GM12878 (cell line): ENCODE results near the gene SORCS2. TPM values are rescaled to one million over a fixed set of nuclear protein-coding genes. Genes with fewer than 3 reads are reported as not detected.

Experiments used
- ATAC-seq: fragments of 200-7000 bp; cut with Tn5 transposase; 3 replicates; pipeline ENCODE4 v1.9.1; 2020; ENCODE audit warnings: mild to moderate bottlenecking, moderate library complexity
- BruUV-seq: library from RNA; stranded (reverse); fragments of 400-500 nt; replicated peaks from 2 replicates; lab custom pipeline; 2021; lab: Mats Ljungman, UMichigan
- CTCF ChIA-PET: fragments of 300-600 bp; sonication (Branson Sonifier 250); formaldehyde crosslinking; extraction: SDS; loops from one replicate; lab custom pipeline; 2021; ENCODE audit warnings: inconsistent platforms; lab: Yijun Ruan, JAX
- POLR2A ChIA-PET: fragments of 350-600 bp; formaldehyde crosslinking; extraction: SDS; loops from one replicate; lab custom pipeline; 2021; ENCODE audit warnings: inconsistent platforms; lab: Charles Lee
- RAD21 ChIA-PET: fragments of 300-600 bp; sonication (Branson Sonifier 250); formaldehyde crosslinking; loops from one replicate; lab custom pipeline; 2023; ENCODE audit warnings: antibody characterized with exemption; ENCODE audit not compliant: unreplicated experiment; lab: Charles Lee
- SMC1A ChIA-PET: fragments of 300-600 bp; sonication (Branson Sonifier 250); formaldehyde crosslinking; loops from one replicate; lab custom pipeline; 2023; ENCODE audit not compliant: unreplicated experiment, uncharacterized antibody; lab: Charles Lee
- DNase-seq: peaks from one replicate; pipeline ENCODE4 v3.0.0-alpha.2; 2011; ENCODE audit warnings: low read depth, low spot score
- FAIRE-seq: peaks from 3 replicates; lab custom pipeline; 2011; peaks lifted over from hg19 to GRCh38; lab: Jason Lieb, UNC
- H2AFZ ChIP-seq: 2 replicates; pipeline ENCODE4 v1.6.0; 2011; ENCODE audit warnings: low read depth, low read length, control low read depth; ENCODE audit not compliant: control insufficient read depth
- H3K27ac ChIP-seq: 2 replicates; pipeline ENCODE4 v1.5.1; 2011; ENCODE audit warnings: control low read depth; ENCODE audit not compliant: control insufficient read depth, insufficient read depth
- H3K27me3 ChIP-seq, 2 experiments: replicated peaks in 1 of 2; 2 replicates each; pipeline versions ENCODE4 v1.6.0 to v1.6.1; 2011; ENCODE audit warnings: low read length in 1 of 2; ENCODE audit not compliant: control insufficient read depth in 2 of 2, insufficient read depth in 2 of 2
- H3K36me3 ChIP-seq, 2 experiments: 2 replicates each; pipeline ENCODE4 v1.5.1; 2011; ENCODE audit warnings: low read length in 1 of 2; ENCODE audit not compliant: control insufficient read depth in 2 of 2, insufficient read depth in 2 of 2
- H3K4me1 ChIP-seq: 2 replicates; pipeline ENCODE4 v1.6.1; 2011; ENCODE audit warnings: mild to moderate bottlenecking, low read length, moderate library complexity, mixed read lengths; ENCODE audit not compliant: control insufficient read depth, insufficient read depth
- H3K4me2 ChIP-seq: 2 replicates; pipeline ENCODE4 v1.6.0; 2011; ENCODE audit warnings: control low read depth; ENCODE audit not compliant: control insufficient read depth, insufficient read depth
- H3K4me3 ChIP-seq: fragments of 200-600 bp; sonication (generic); 2 replicates; pipeline ENCODE4 v1.5.1; 2016
- H3K79me2 ChIP-seq: 2 replicates; pipeline ENCODE4 v1.6.0; 2011; ENCODE audit warnings: low read length; ENCODE audit not compliant: control insufficient read depth, insufficient read depth
- H3K9ac ChIP-seq: 2 replicates; pipeline ENCODE4 v1.8.0; 2011; ENCODE audit warnings: low read length, control low read depth, mixed read lengths; ENCODE audit not compliant: control insufficient read depth, insufficient read depth
- H3K9me3 ChIP-seq: replicated peaks from 3 replicates; pipeline ENCODE4 v1.5.1; 2011; ENCODE audit warnings: mild to moderate bottlenecking, low read length; ENCODE audit not compliant: control insufficient read depth, insufficient read depth
- H4K20me1 ChIP-seq: 2 replicates; pipeline ENCODE4 v1.6.0; 2011; ENCODE audit not compliant: control insufficient read depth, insufficient read depth
- NR2F1 ChIP-seq: fragments of 450-650 bp; conservative IDR thresholded peaks from 2 replicates; pipeline ENCODE4 v1.6.1; 2017; ENCODE audit warnings: mild to moderate bottlenecking
- NRF1 ChIP-seq: conservative IDR thresholded peaks from 2 replicates; pipeline ENCODE4 v1.6.1; 2011; ENCODE audit warnings: mild to moderate bottlenecking, low read depth, low read length, improper control_type of control experiment
- RBBP5 ChIP-seq: fragments of 200-600 bp; sonication (generic); conservative IDR thresholded peaks from 2 replicates; pipeline ENCODE4 v1.6.1; 2016
- REST ChIP-seq: IDR thresholded peaks from 2 replicates; pipeline ENCODE4 v1.6.1; 2012; ENCODE audit warnings: mild to moderate bottlenecking, low read depth, low read length
- SMARCA5 ChIP-seq: fragments of 450-650 bp; IDR thresholded peaks from 2 replicates; pipeline ENCODE4 v1.6.1; 2017; ENCODE audit warnings: mild to moderate bottlenecking
- SUPT20H ChIP-seq: IDR thresholded peaks from 2 replicates; pipeline ENCODE4 v1.6.1; 2011; ENCODE audit warnings: low read depth, mild to moderate bottlenecking, low read length, moderate library complexity, borderline replicate concordance; ENCODE audit not compliant: control insufficient read depth
- TCF7 ChIP-seq: IDR thresholded peaks from 2 replicates; pipeline ENCODE4 v1.6.1; 2014; ENCODE audit warnings: antibody characterized with exemption, borderline replicate concordance
- ZNF687 ChIP-seq: fragments of 450-650 bp; IDR thresholded peaks from 2 replicates; pipeline ENCODE4 v1.6.1; 2017; ENCODE audit warnings: mild to moderate bottlenecking, moderate library complexity
- ZSCAN29 ChIP-seq: fragments of 450-650 bp; IDR thresholded peaks from 2 replicates; pipeline ENCODE4 v1.6.1; 2017; ENCODE audit warnings: mild to moderate bottlenecking, moderate library complexity
- ZZZ3 ChIP-seq: IDR thresholded peaks from 2 replicates; pipeline ENCODE4 v1.6.1; 2011; ENCODE audit warnings: low read depth; ENCODE audit not compliant: control insufficient read depth, insufficient read length
- WGBS: methylation state at CpG from one replicate; pipeline ENCODE4 v1.1.6; 2016; ENCODE audit warnings: low lambda C conversion rate; ENCODE audit not compliant: insufficient replicate concordance, insufficient coverage; ENCODE audit errors: missing lambda C conversion rate; 5-methylcytosine and 5-hydroxymethylcytosine counted together
- in situ Hi-C: fragments of 300-500 bp; cut with MboI; formaldehyde crosslinking; loops from 9 replicates; pipeline ENCODE4 v1.14.3; 2018; ENCODE audit warnings: mixed read lengths
- intact Hi-C: fragments of 100-400 bp; cut with micrococcal nuclease; formaldehyde crosslinking; loops from one replicate; pipeline ENCODE4 v1.14.2; 2022; ENCODE audit not compliant: unreplicated experiment
- polyA plus RNA-seq, 11 experiments: library from polyadenylated mRNA; depleted of rRNA in 4 of 11; unstranded in 6 of 11; stranded (reverse) in 5 of 11; fragments of >200 nt; fragmentation: Nextera tagmentation in 4 of 11; fragmentation: Illumina TruSeq in 1 of 11; extraction: Ambion mirVana in 4 of 11; extraction: Trizol in 1 of 11; gene quantifications; 1 replicate in 1 of 11; 2 replicates in 10 of 11; pipeline versions ENCODE4 v1.2.1 to v1.2.3, GENCODE V29; 2011 to 2016; ENCODE audit warnings: inconsistent platforms in 2 of 11, missing spikeins in 2 of 11, low read depth in 1 of 11
- total RNA-seq, 4 experiments: library from RNA; depleted of rRNA in 3 of 4; stranded (reverse); fragments of >200 nt in 3 of 4; fragmentation: Illumina TruSeq in 1 of 4; extraction: Trizol in 1 of 4; gene quantifications; 2 replicates each; pipeline versions ENCODE4 v1.2.1 to v1.2.3, GENCODE V29; 2013 to 2021
- TF ChIP-seq, protein P1 (sequence below): fragments of 450-650 bp; conservative IDR thresholded peaks from 2 replicates; pipeline ENCODE4 v1.6.1; 2017; ENCODE audit warnings: mild to moderate bottlenecking, moderate library complexity
- TF ChIP-seq, protein P2 (sequence below): fragments of 450-650 bp; IDR thresholded peaks from 2 replicates; pipeline ENCODE4 v1.6.1; 2018; ENCODE audit warnings: mild to moderate bottlenecking, low read depth, moderate library complexity; ENCODE audit not compliant: partially characterized antibody

The SORCS2 gene
- total and polyA plus RNA-seq, 10 of the 15 experiments (the other 5 are each of a cell fraction or from before 2014, with no cell fraction given) = 0.01 to 0.15 (median 0.05) TPM; not detected in 5

DNA sequence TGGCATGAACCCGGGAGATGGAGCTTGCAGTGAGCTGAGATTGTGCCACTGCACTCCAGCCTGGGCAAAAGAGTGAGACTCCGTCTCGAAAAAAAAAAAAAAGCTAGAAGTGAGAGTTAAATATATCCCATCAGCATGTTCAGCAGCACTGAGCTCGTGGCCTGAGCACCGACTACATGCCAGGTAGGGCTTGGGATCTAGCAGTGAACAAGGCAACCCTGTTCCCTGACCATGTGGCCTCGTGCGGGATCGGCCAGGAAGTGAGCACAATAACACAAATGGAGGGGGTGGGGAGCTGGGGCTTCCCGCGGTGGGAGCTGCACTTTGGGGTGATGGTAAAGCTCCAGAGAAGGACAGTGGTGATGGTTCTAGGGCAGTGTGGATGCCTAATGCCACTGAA lies 436.1 kb downstream of the SORCS2 start:
- Histone ChIP-seq H3K79me2 (no peaks in the 10 kb centered on the region), H4K20me1 (no peaks in the 10 kb centered on the region), H3K36me3 (no peaks in the 10 kb centered on the region), H3K9me3 (no peaks in the 10 kb centered on the region), H3K27me3 (no peaks in the 10 kb centered on the region), H3K4me1 (no peaks in the 10 kb centered on the region), H3K4me2 (no peak overlapping the region), H2AFZ (no peak overlapping the region), H3K4me3 (no peak overlapping the region), H3K27ac (no peak overlapping the region), H3K9ac (no peak overlapping the region)
- SMC1A ChIA-PET = no interaction called here
- no TSS peak for BruUV-seq
- CTCF ChIA-PET = no interaction called here
- FAIRE-seq (no peak), ATAC-seq (no peak), DNase-seq (no peak)
- RAD21 ChIA-PET = no interaction called here
- POLR2A ChIA-PET = no interaction called here
- in situ Hi-C loops (no loop called here), intact Hi-C loops (no loop called here)
- TF ChIP-seq NRF1 = no peak
- TF ChIP-seq, protein P1, sequence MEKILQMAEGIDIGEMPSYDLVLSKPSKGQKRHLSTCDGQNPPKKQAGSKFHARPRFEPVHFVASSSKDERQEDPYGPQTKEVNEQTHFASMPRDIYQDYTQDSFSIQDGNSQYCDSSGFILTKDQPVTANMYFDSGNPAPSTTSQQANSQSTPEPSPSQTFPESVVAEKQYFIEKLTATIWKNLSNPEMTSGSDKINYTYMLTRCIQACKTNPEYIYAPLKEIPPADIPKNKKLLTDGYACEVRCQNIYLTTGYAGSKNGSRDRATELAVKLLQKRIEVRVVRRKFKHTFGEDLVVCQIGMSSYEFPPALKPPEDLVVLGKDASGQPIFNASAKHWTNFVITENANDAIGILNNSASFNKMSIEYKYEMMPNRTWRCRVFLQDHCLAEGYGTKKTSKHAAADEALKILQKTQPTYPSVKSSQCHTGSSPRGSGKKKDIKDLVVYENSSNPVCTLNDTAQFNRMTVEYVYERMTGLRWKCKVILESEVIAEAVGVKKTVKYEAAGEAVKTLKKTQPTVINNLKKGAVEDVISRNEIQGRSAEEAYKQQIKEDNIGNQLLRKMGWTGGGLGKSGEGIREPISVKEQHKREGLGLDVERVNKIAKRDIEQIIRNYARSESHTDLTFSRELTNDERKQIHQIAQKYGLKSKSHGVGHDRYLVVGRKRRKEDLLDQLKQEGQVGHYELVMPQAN = no peak
- no peak for TF ChIP-seq REST
- no peak for TF ChIP-seq SMARCA5
- no peak for TF ChIP-seq NR2F1
- TF ChIP-seq, protein P2, sequence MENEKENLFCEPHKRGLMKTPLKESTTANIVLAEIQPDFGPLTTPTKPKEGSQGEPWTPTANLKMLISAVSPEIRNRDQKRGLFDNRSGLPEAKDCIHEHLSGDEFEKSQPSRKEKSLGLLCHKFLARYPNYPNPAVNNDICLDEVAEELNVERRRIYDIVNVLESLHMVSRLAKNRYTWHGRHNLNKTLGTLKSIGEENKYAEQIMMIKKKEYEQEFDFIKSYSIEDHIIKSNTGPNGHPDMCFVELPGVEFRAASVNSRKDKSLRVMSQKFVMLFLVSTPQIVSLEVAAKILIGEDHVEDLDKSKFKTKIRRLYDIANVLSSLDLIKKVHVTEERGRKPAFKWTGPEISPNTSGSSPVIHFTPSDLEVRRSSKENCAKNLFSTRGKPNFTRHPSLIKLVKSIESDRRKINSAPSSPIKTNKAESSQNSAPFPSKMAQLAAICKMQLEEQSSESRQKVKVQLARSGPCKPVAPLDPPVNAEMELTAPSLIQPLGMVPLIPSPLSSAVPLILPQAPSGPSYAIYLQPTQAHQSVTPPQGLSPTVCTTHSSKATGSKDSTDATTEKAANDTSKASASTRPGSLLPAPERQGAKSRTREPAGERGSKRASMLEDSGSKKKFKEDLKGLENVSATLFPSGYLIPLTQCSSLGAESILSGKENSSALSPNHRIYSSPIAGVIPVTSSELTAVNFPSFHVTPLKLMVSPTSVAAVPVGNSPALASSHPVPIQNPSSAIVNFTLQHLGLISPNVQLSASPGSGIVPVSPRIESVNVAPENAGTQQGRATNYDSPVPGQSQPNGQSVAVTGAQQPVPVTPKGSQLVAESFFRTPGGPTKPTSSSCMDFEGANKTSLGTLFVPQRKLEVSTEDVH = no peak
- TF ChIP-seq ZNF687 = no peak
- TF ChIP-seq ZZZ3 = no peak
- no peak for TF ChIP-seq TCF7
- TF ChIP-seq RBBP5 = no peak
- TF ChIP-seq SUPT20H = no peak
- TF ChIP-seq ZSCAN29 = no peak
- 27% methylated on average over 10 of the region's 10 CpGs for WGBS
